CD14-positive monocyte (primary cell): ENCODE data around the gene UBAC1. TPM values are rescaled to one million over a fixed set of nuclear protein-coding genes. Genes with fewer than 3 reads are reported as not detected.
A peak's percentile ranks its signal among the peaks of the same experiment; 100 is the strongest.

Experiments
- DNase-seq, 3 donors: peaks; one replicate each; pipeline ENCODE4 v3.0.0-alpha.2; 2011 to 2022
- H2AFZ ChIP-seq: 2 replicates; pipeline ENCODE4 v1.6.0; 2012; ENCODE audit warnings: mild to moderate bottlenecking, low read depth, low read length, inconsistent platforms; ENCODE audit not compliant: insufficient read depth, poor library complexity, severe bottlenecking
- H3K27ac ChIP-seq, 2 donors: 1 replicate in 1 of 2; 2 replicates in 1 of 2; pipeline ENCODE4 v1.5.1; 2012 to 2013; ENCODE audit warnings: low read length in 2 of 2, control low read depth in 1 of 2, inconsistent platforms in 1 of 2, low read depth in 1 of 2, mild to moderate bottlenecking in 1 of 2
- H3K27me3 ChIP-seq, 2 donors: one replicate each; pipeline versions ENCODE4 v1.6.0 to v1.6.1; 2011 to 2013; ENCODE audit warnings: low read length in 2 of 2; ENCODE audit not compliant: control insufficient read depth in 2 of 2, insufficient read depth in 2 of 2
- H3K36me3 ChIP-seq, 2 donors: replicated peaks in 1 of 2; 1 replicate in 1 of 2; 2 replicates in 1 of 2; pipeline versions ENCODE4 v1.5.1 to v1.6.1; 2012 to 2013; ENCODE audit warnings: low read length in 2 of 2, control low read depth in 1 of 2, inconsistent platforms in 1 of 2, mild to moderate bottlenecking in 1 of 2; ENCODE audit not compliant: insufficient read depth in 2 of 2, control insufficient read depth in 1 of 2
- H3K4me1 ChIP-seq, 2 donors: 1 replicate in 1 of 2; 2 replicates in 1 of 2; pipeline versions ENCODE4 v1.5.1 to v1.6.1; 2012 to 2013; ENCODE audit warnings: low read length in 2 of 2, control low read depth in 1 of 2, inconsistent platforms in 1 of 2, mild to moderate bottlenecking in 1 of 2, moderate library complexity in 1 of 2; ENCODE audit not compliant: insufficient read depth in 2 of 2, control insufficient read depth in 1 of 2
- H3K4me2 ChIP-seq: replicated peaks from 2 replicates; pipeline ENCODE3; 2012; ENCODE audit warnings: low read length, moderate library complexity, mild to moderate bottlenecking; ENCODE audit not compliant: poor library complexity, severe bottlenecking; ENCODE audit errors: extremely low read depth
- H3K4me3 ChIP-seq, 3 experiments: fragments of 200-600 bp in 1 of 3; sonication (generic) in 1 of 3; replicated peaks in 1 of 3; 1 replicate in 2 of 3; 2 replicates in 1 of 3; pipeline ENCODE4 v1.5.1; 2011 to 2013; ENCODE audit warnings: low read length in 3 of 3, mild to moderate bottlenecking in 3 of 3, control low read depth in 2 of 3, low read depth in 2 of 3, inconsistent platforms in 1 of 3, moderate library complexity in 1 of 3
- H3K79me2 ChIP-seq: 2 replicates; pipeline ENCODE4 v1.6.0; 2012; ENCODE audit warnings: mild to moderate bottlenecking, control low read depth, inconsistent platforms, low read length, moderate library complexity; ENCODE audit not compliant: insufficient read depth
- H3K9ac ChIP-seq: 2 replicates; pipeline ENCODE4 v1.6.0; 2017; ENCODE audit warnings: low read length, mild to moderate bottlenecking; ENCODE audit not compliant: insufficient read depth, poor library complexity, severe bottlenecking
- H3K9me3 ChIP-seq, 2 donors: replicated peaks in 1 of 2; 1 replicate in 1 of 2; 2 replicates in 1 of 2; pipeline versions ENCODE4 v1.5.1 to v1.6.1; 2012 to 2013; ENCODE audit warnings: low read length in 2 of 2, control low read depth in 1 of 2; ENCODE audit not compliant: control insufficient read depth in 1 of 2, insufficient read depth in 1 of 2
- H4K20me1 ChIP-seq: 2 replicates; pipeline ENCODE4 v1.6.0; 2012; ENCODE audit warnings: mild to moderate bottlenecking, low read length, control low read depth, moderate library complexity; ENCODE audit not compliant: insufficient read depth
- H3K27ac Mint-ChIP-seq, 7 donors: one replicate each; pipeline ENCODE4 v1.8.0; 2020; ENCODE audit warnings: mild to moderate bottlenecking in 7 of 7, mixed read lengths in 7 of 7, moderate library complexity in 6 of 7, inconsistent platforms in 2 of 7
- H3K27me3 Mint-ChIP-seq, 3 donors: one replicate each; pipeline ENCODE4 v1.8.0; 2021 to 2022; ENCODE audit warnings: low read depth in 3 of 3, mild to moderate bottlenecking in 3 of 3, mixed read lengths in 3 of 3, moderate library complexity in 3 of 3, inconsistent platforms in 1 of 3
- H3K36me3 Mint-ChIP-seq, 2 donors: one replicate each; pipeline ENCODE4 v1.8.0; 2020; ENCODE audit warnings: mixed read lengths in 2 of 2, inconsistent platforms in 1 of 2, mild to moderate bottlenecking in 1 of 2
- H3K4me1 Mint-ChIP-seq: one replicate; pipeline ENCODE4 v1.8.0; 2020; ENCODE audit warnings: mild to moderate bottlenecking, mixed read lengths
- H3K4me3 Mint-ChIP-seq, 2 donors: one replicate each; pipeline ENCODE4 v1.8.0; 2020; ENCODE audit warnings: mild to moderate bottlenecking in 2 of 2, mixed read lengths in 2 of 2, moderate library complexity in 1 of 2
- H3K9me3 Mint-ChIP-seq, 7 donors: one replicate each; pipeline ENCODE4 v1.8.0; 2020 to 2022; ENCODE audit warnings: mixed read lengths in 7 of 7, mild to moderate bottlenecking in 6 of 7, moderate library complexity in 6 of 7, inconsistent platforms in 2 of 7
- CTCF ChIP-seq: fragments of 200-600 bp; IDR thresholded peaks from one replicate; pipeline ENCODE4 v1.8.0; 2022; ENCODE audit warnings: antibody characterized with exemption, mild to moderate bottlenecking
- WGBS: methylation state at CpG from one replicate; pipeline ENCODE4 v1.1.5; 2013; ENCODE audit warnings: missing lambda C conversion rate; ENCODE audit not compliant: insufficient coverage; 5-methylcytosine and 5-hydroxymethylcytosine counted together
- intact Hi-C, 2 donors: fragments of 100-400 bp; cut with micrococcal nuclease; formaldehyde crosslinking; loops; one replicate each; pipeline versions ENCODE4 v1.15.0 to v1.15.1; 2023
- polyA plus RNA-seq, 3 donors: library from polyadenylated mRNA; depleted of rRNA in 1 of 3; unstranded in 2 of 3; stranded (reverse) in 1 of 3; fragments of 300-500 nt in 2 of 3; fragments of >200 nt in 1 of 3; fragmentation: Illumina TruSeq in 2 of 3; gene quantifications; 1 replicate in 2 of 3; 2 replicates in 1 of 3; pipeline ENCODE4 v1.2.3, GENCODE V29; 2012 to 2021

UBAC1 gene
- polyA plus RNA-seq, 3 donors, result 35.8 to 63.1 (median 52.5) TPM

- H4K20me1 ChIP-seq, result peaks cover 95% of the 10 kb centered on the region
- no peak overlapping the region for H3K4me2 ChIP-seq
- no peaks in the 10 kb centered on the region for H3K36me3 ChIP-seq
- no peak overlapping the region for H3K4me3 ChIP-seq
- H3K9me3 ChIP-seq, result no peaks in the 10 kb centered on the region
- no peak for DNase-seq
- peaks cover 4 to 26% of the 10 kb centered on the region in 2 donors for H3K4me1 ChIP-seq
- no peak for TF ChIP-seq CTCF
- intact Hi-C loops, result no loop called here
- peak overlapping the region in 1 of 2 donors; percentile 6 for H3K27ac ChIP-seq
- no peak overlapping the region for H3K4me3 Mint-ChIP-seq
- WGBS, result 0% methylated on average over 1 of the region's 3 CpGs
- peak overlapping the region in 6 of 7 donors; percentile 13 to 73 (median 44) for H3K27ac Mint-ChIP-seq
- peaks cover 0 to 7% (median 2%) of the 10 kb centered on the region in 7 donors for H3K9me3 Mint-ChIP-seq
- H2AFZ ChIP-seq, result no peak overlapping the region
- peaks cover 37% of the 10 kb centered on the region for H3K4me1 Mint-ChIP-seq
- peaks cover 18 to 25% of the 10 kb centered on the region in 2 donors for H3K36me3 Mint-ChIP-seq
- no peaks in the 10 kb centered on the region for H3K27me3 ChIP-seq
- no peak overlapping the region for H3K9ac ChIP-seq
- peaks cover 0 to 2% (median 0%) of the 10 kb centered on the region in 3 donors for H3K27me3 Mint-ChIP-seq
- peaks cover 96% of the 10 kb centered on the region for H3K79me2 ChIP-seq
These were observed 65.0 kb downstream of the UBAC1 start for GRCh38 chr9:135896205-135896604.

GRCh38 chr9:135895202-135895848, 65.8 kb downstream of the UBAC1 start:
- no peak for TF ChIP-seq CTCF
- Mint-ChIP-seq H3K4me3 (no peak overlapping the region), H3K4me1 (peaks cover 37% of the 10 kb centered on the region), H3K27ac (peak overlapping the region in 1 of 7 donors; percentile 21), H3K27me3 (peaks cover 0 to 2% (median 0%) of the 10 kb centered on the region in 3 donors), H3K9me3 (peaks cover 0 to 7% (median 2%) of the 10 kb centered on the region in 7 donors), H3K36me3 (peaks cover 18 to 21% of the 10 kb centered on the region in 2 donors)
- no peak overlapping the region for H3K4me2 ChIP-seq
- H3K4me1 ChIP-seq, result peaks cover 4 to 26% of the 10 kb centered on the region in 2 donors
- intact Hi-C loops, result no loop called here
- H2AFZ ChIP-seq, result no peak overlapping the region
- H3K4me3 ChIP-seq, result no peak overlapping the region
- H3K27ac ChIP-seq, result no peak overlapping the region
- H3K27me3 ChIP-seq, result no peaks in the 10 kb centered on the region
- no peak for DNase-seq
- H3K79me2 ChIP-seq, result peaks cover 96% of the 10 kb centered on the region
- peaks cover 95% of the 10 kb centered on the region for H4K20me1 ChIP-seq
- no peak overlapping the region for H3K9ac ChIP-seq
- no CpG with 5 or more reads among the region's 4 CpGs for WGBS
- H3K36me3 ChIP-seq, result no peaks in the 10 kb centered on the region
- H3K9me3 ChIP-seq, result no peaks in the 10 kb centered on the region
